Testis (tissue), 3 donors: ENCODE measurements around the gene MED25. TPM values are rescaled to one million over a fixed set of nuclear protein-coding genes. Genes with fewer than 3 reads are reported as not detected.

Experiments
- DNase-seq: peaks from one replicate; pipeline ENCODE4 v3.0.0-alpha.2; 2019
- H3K27ac ChIP-seq, 2 donors: fragments of 200-600 bp; sonication (generic); one replicate each; pipeline ENCODE4 v1.5.1; 2019
- H3K27me3 ChIP-seq: fragments of 200-600 bp; sonication (generic); one replicate; pipeline ENCODE4 v1.5.1; 2019
- H3K36me3 ChIP-seq: fragments of 200-600 bp; sonication (generic); one replicate; pipeline ENCODE4 v1.5.1; 2017; ENCODE audit warnings: low read depth; ENCODE audit errors: missing control alignments
- H3K4me1 ChIP-seq: fragments of 200-600 bp; sonication (generic); one replicate; pipeline ENCODE4 v1.5.1; 2019
- H3K4me3 ChIP-seq, 2 donors: fragments of 200-600 bp; sonication (generic); one replicate each; pipeline ENCODE4 v1.5.1; 2017 to 2019
- H3K9me3 ChIP-seq: fragments of 200-600 bp; sonication (generic); one replicate; pipeline ENCODE4 v1.5.1; 2017
- CTCF ChIP-seq, 3 experiments: fragments of 450-650 bp in 2 of 3; fragments of 200-600 bp in 1 of 3; sonication (generic) in 1 of 3; IDR thresholded peaks; one replicate each; pipeline ENCODE4 v1.5.1; 2016 to 2019; ENCODE audit warnings: antibody characterized with exemption in 3 of 3, mild to moderate bottlenecking in 2 of 3, moderate library complexity in 1 of 3
- POLR2A ChIP-seq: fragments of 450-650 bp; IDR thresholded peaks from one replicate; pipeline ENCODE4 v1.6.1; 2017; ENCODE audit warnings: antibody characterized with exemption, mild to moderate bottlenecking, moderate library complexity
- WGBS, 2 donors: methylation state at CpG; one replicate each; pipeline ENCODE4 v1.1.5; 2018; 5-methylcytosine and 5-hydroxymethylcytosine counted together
- intact Hi-C: fragments of 100-400 bp; cut with DNase I; formaldehyde crosslinking; loops from one replicate; pipeline ENCODE4 v1.15.1; 2023; ENCODE audit warnings: low total_unique reads
- polyA plus RNA-seq: library from polyadenylated mRNA; stranded (reverse); fragments of 350-450 nt; fragmentation: Illumina TruSeq; extraction: RNeasy Lipid Tissue Mini Kit (QIAGEN cat#74804); gene quantifications from one replicate; pipeline ENCODE4 v1.2.3, GENCODE V29; 2014; ENCODE audit warnings: low read depth, low replicate concordance; ENCODE audit not compliant: insufficient read depth
- total RNA-seq, 2 donors: library from RNA; depleted of rRNA; stranded (reverse); fragments of >200 nt; gene quantifications; one replicate each; pipeline ENCODE4 v1.2.3, GENCODE V29; 2016

MED25 gene
- total and polyA plus RNA-seq, 3 donors from 2014 or later: 156 to 246 (median 244) TPM

- peaks cover 32% of the 10 kb centered on the region for H3K4me1 ChIP-seq
- H3K27me3 ChIP-seq: no peaks in the 10 kb centered on the region
- H3K4me3 ChIP-seq: no peak overlapping the region
- no peaks in the 10 kb centered on the region for H3K9me3 ChIP-seq
- intact Hi-C loops: no loop called here
- DNase-seq: no peak
- no peak overlapping the region for H3K27ac ChIP-seq
- no peak for TF ChIP-seq POLR2A
- no peak for TF ChIP-seq CTCF (IDR thresholded peaks at IDR 0.05)
- 70 to 90% methylated on average over 8 to 12 of the region's 12 CpGs for WGBS, 2 donors
- no peaks in the 10 kb centered on the region for H3K36me3 ChIP-seq
These were observed 5.4 kb downstream of the MED25 start for GRCh38 chr19:49823472-49823871.

DNA sequence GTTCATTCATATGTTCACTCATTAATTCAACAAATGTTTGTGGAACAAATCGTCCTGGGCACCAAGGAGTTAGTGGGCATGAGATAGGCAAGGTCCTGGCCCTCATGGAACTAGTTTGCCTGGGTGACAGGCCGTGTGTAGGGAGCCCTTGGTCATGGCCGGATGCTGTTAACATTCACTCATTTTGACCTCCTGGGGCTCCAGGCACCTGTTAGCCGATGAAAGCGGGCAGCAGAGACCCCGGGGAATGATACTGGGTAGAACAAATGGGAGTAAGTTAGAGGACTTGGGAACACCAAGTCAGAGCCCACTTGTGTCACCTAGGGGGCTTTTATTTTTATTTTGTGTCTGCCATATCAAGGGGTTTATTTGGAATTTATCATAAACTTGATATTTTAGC, 6.6 kb downstream of the MED25 start:
- intact Hi-C loops: no loop called here

GRCh38 chr19:49827034-49827433, 8.9 kb downstream of the MED25 start:
- no peaks in the 10 kb centered on the region for H3K9me3 ChIP-seq
- WGBS, 2 donors: 80 to 94% methylated on average over 9 to 14 of the region's 14 CpGs
- H3K4me1 ChIP-seq: peaks cover 13% of the 10 kb centered on the region
- intact Hi-C loops: no loop called here
- H3K27ac ChIP-seq: no peak overlapping the region
- H3K27me3 ChIP-seq: no peaks in the 10 kb centered on the region
- no peak for DNase-seq
- no peak overlapping the region for H3K4me3 ChIP-seq
- no peaks in the 10 kb centered on the region for H3K36me3 ChIP-seq
- TF ChIP-seq POLR2A (no peak), CTCF (IDR thresholded peaks at IDR 0.05) (no peak)

More for the DNA sequence above, 6.6 kb downstream of the MED25 start:
- WGBS, 2 donors: 76 to 79% methylated on average over 6 of the region's 6 CpGs
- DNase-seq: no peak
- no peaks in the 10 kb centered on the region for H3K27me3 ChIP-seq
- H3K4me3 ChIP-seq: no peak overlapping the region
- H3K9me3 ChIP-seq: no peaks in the 10 kb centered on the region
- H3K4me1 ChIP-seq: peaks cover 25% of the 10 kb centered on the region
- no peaks in the 10 kb centered on the region for H3K36me3 ChIP-seq
- H3K27ac ChIP-seq: no peak overlapping the region
- TF ChIP-seq CTCF (IDR thresholded peaks at IDR 0.05): no peak
- no peak for TF ChIP-seq POLR2A

GRCh38 chr19:49829200-49829599, 11.1 kb downstream of the MED25 start:
- Histone ChIP-seq H3K36me3 (peaks cover 3% of the 10 kb centered on the region), H3K9me3 (no peaks in the 10 kb centered on the region), H3K27ac (no peak overlapping the region), H3K27me3 (no peaks in the 10 kb centered on the region), H3K4me3 (no peak overlapping the region), H3K4me1 (peaks cover 4% of the 10 kb centered on the region)
- intact Hi-C loops: no loop called here
- no peak for DNase-seq
- WGBS, 2 donors: 87% methylated on average over 7 to 8 of the region's 8 CpGs
- no peak for TF ChIP-seq POLR2A
- no peak for TF ChIP-seq CTCF (IDR thresholded peaks at IDR 0.05)

DNA sequence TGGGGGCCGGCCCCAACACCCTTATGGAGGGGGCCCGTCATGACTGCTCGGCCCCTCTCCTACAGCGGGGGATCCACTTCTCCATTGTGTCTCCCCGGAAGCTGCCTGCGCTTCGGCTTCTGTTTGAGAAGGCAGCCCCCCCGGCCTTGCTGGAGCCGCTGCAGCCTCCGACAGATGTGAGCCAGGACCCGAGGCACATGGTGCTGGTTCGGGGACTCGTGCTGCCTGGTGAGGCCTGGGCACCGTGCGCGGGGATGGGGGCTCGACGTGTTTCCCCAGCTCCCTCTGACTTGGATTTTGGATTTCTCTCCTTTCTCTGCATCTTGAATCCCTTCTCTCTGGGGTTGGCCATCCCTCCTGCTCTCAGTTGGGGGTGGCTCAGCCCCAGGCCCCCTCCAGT, 11.6 kb downstream of the MED25 start:
- Histone ChIP-seq H3K36me3 (peaks cover 3% of the 10 kb centered on the region), H3K9me3 (no peaks in the 10 kb centered on the region), H3K27ac (no peak overlapping the region), H3K4me3 (no peak overlapping the region), H3K27me3 (no peaks in the 10 kb centered on the region), H3K4me1 (peaks cover 4% of the 10 kb centered on the region)
- 94 to 100% methylated on average over 7 to 18 of the region's 18 CpGs for WGBS, 2 donors
- intact Hi-C loops: no loop called here
- TF ChIP-seq CTCF (IDR thresholded peaks at IDR 0.05) (no peak), POLR2A (no peak)
- DNase-seq: no peak
